Mammary epithelial cell (primary cell): ENCODE measurements around the gene CPB2.

Experiments
- EZH2 ChIP-seq: IDR thresholded peaks from 2 replicates; pipeline ENCODE4 v1.6.1; 2012; ENCODE audit warnings: low read length, inconsistent platforms, borderline replicate concordance
- TF ChIP-seq, protein P1 (sequence below), 2 donors: IDR thresholded peaks in 1 of 2; conservative IDR thresholded peaks in 1 of 2; 2 replicates each; pipeline ENCODE4 v1.5.1; 2011 to 2012; ENCODE audit warnings: inconsistent platforms in 2 of 2, low read length in 2 of 2, mild to moderate bottlenecking in 2 of 2, control low read depth in 1 of 2, low read depth in 1 of 2; ENCODE audit not compliant: insufficient read depth in 1 of 2; ENCODE audit errors: extremely low read depth in 1 of 2

DNA sequence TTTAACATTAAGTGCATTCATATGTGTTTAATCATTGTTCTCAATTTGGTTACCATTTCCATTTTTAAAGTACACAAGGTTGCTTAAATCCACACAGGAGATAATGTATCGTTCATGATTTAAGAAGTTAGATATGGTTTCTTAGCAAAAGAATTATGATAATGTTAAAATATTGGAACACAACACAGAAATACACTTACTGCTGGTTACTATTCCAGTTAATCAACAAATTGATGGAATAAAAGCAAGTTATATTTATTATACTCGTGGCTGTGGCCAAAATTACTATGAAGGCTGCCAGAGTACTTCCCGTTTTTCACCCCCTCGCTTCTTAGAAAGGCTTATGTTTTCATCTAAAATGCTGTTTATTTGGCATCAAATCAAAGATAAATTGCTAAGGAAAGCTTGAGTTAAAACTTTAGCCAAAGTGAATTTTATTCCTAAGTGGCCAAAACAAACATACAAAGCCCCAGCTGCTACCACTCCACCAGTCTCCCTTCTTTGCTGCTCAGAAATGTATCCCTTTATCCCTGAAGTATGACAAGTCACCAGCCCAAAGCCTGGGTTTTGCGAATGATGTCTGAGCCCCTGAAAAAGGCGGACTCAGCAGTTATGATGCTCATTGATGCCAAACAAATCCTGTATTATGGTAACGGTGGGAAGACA, 49.4 kb upstream of the CPB2 start:
- TF ChIP-seq, protein P1, sequence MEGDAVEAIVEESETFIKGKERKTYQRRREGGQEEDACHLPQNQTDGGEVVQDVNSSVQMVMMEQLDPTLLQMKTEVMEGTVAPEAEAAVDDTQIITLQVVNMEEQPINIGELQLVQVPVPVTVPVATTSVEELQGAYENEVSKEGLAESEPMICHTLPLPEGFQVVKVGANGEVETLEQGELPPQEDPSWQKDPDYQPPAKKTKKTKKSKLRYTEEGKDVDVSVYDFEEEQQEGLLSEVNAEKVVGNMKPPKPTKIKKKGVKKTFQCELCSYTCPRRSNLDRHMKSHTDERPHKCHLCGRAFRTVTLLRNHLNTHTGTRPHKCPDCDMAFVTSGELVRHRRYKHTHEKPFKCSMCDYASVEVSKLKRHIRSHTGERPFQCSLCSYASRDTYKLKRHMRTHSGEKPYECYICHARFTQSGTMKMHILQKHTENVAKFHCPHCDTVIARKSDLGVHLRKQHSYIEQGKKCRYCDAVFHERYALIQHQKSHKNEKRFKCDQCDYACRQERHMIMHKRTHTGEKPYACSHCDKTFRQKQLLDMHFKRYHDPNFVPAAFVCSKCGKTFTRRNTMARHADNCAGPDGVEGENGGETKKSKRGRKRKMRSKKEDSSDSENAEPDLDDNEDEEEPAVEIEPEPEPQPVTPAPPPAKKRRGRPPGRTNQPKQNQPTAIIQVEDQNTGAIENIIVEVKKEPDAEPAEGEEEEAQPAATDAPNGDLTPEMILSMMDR (conservative IDR thresholded peaks at IDR 0.05 in 1 of 2, IDR thresholded peaks at IDR 0.05 in 1 of 2; ENCODE audit: extremely low read depth in 1 of 2, insufficient read depth in 1 of 2, low read depth in 1 of 2, low read length in 2 of 2) = no peak
- TF ChIP-seq EZH2 = no peak
